Psoas muscle (tissue), 8 donors: ENCODE data around the gene GGACT. TPM values are rescaled to one million over a fixed set of nuclear protein-coding genes. Genes with fewer than 3 reads are reported as not detected.

Experiments
- ATAC-seq, 4 donors: fragments of 200-7000 bp; cut with Tn5 transposase; one replicate each; pipeline ENCODE4 v1.9.1; 2020; ENCODE audit warnings: moderate library complexity in 3 of 4, mild to moderate bottlenecking in 2 of 4
- DNase-seq, 2 donors: peaks; one replicate each; pipeline ENCODE4 v3.0.0-alpha.2; 2020
- H3K27ac ChIP-seq: fragments of 200-600 bp; one replicate; pipeline ENCODE4 v1.8.0; 2022
- H3K27me3 ChIP-seq, 3 donors: fragments of 200-600 bp in 1 of 3; one replicate each; pipeline versions ENCODE4 v1.6.1 to v1.8.0; 2013 to 2022; ENCODE audit warnings: low read length in 2 of 3, mild to moderate bottlenecking in 2 of 3, moderate library complexity in 1 of 3; ENCODE audit not compliant: insufficient read depth in 3 of 3
- H3K36me3 ChIP-seq, 2 donors: fragments of 200-600 bp in 1 of 2; one replicate each; pipeline versions ENCODE4 v1.6.1 to v1.8.0; 2013 to 2022; ENCODE audit warnings: low read depth in 1 of 2, mild to moderate bottlenecking in 1 of 2, moderate library complexity in 1 of 2; ENCODE audit not compliant: insufficient read depth in 1 of 2
- H3K4me1 ChIP-seq: fragments of 200-600 bp; one replicate; pipeline ENCODE4 v1.8.0; 2022
- H3K4me3 ChIP-seq: fragments of 200-600 bp; one replicate; pipeline ENCODE4 v1.8.0; 2022; ENCODE audit warnings: mild to moderate bottlenecking
- H3K9me3 ChIP-seq: fragments of 200-600 bp; one replicate; pipeline ENCODE4 v1.8.0; 2022
- CTCF ChIP-seq: fragments of 200-600 bp; IDR thresholded peaks from one replicate; pipeline ENCODE4 v1.8.0; 2022; ENCODE audit warnings: antibody characterized with exemption
- WGBS, 3 donors: extraction: QIAGEN DNeasy Blood & Tissue Kit; methylation state at CpG; one replicate each; pipeline versions ENCODE4 v1.1.6 to v1.1.7; 2013; 5-methylcytosine and 5-hydroxymethylcytosine counted together
- intact Hi-C, 2 donors: fragments of 100-400 bp; cut with DNase I; formaldehyde crosslinking; loops; one replicate each; pipeline versions ENCODE4 v1.11.0 to v1.14.2; 2022
- polyA plus RNA-seq, 3 donors: library from polyadenylated mRNA; stranded (reverse); fragments of 200-250 nt; gene quantifications; one replicate each; pipeline ENCODE4 v1.2.3, GENCODE V29; 2013
- total RNA-seq, 4 donors: library from RNA; stranded (reverse); fragmentation: NEBNext Ultra II Directional in 2 of 4; extraction: Animal tissue kit (Norgen Biotek cat#: 25700) in 2 of 4; gene quantifications; one replicate each; pipeline versions ENCODE4 v1.2.1 to v1.2.4, GENCODE V29; 2021 to 2023
- donor health status: healthy with polysubstance abuse.
- donor health status: DM: no; HTN: no; CAD: no; lungs with moderate emphysema.
- donor health status: Bipolar disorder and iron deficiency.
- donor health status: healthy.
- donor health status: DM: yes; HTN: yes; CAD: no.
- donor health status: DM: no; HTN: no; CAD: no.
- donor health status: DM: no; HTN: no; CAD: no.
- donor health status: DM: yes; HTN: yes; CAD: no.

Gene GGACT
- total and polyA plus RNA-seq, 7 donors: 0.44 to 4.4 (median 1.6) TPM

GRCh38 chr13:100540621-100541020 lies 48.0 kb downstream of the GGACT start:
- no peaks in the 10 kb centered on the region for H3K27me3 ChIP-seq
- H3K9me3 ChIP-seq: no peaks in the 10 kb centered on the region
- H3K36me3 ChIP-seq: no peaks in the 10 kb centered on the region
- ATAC-seq (no peak), DNase-seq (no peak)
- TF ChIP-seq CTCF: no peak
- H3K4me3 ChIP-seq: no peak overlapping the region
- 85 to 89% (median 87%) methylated on average over 3 of the region's 3 CpGs for WGBS, 3 donors
- intact Hi-C loops: no loop called here
- H3K4me1 ChIP-seq: peaks cover 6% of the 10 kb centered on the region
- H3K27ac ChIP-seq: no peak overlapping the region

- H3K27ac ChIP-seq: no peak overlapping the region
- WGBS, 3 donors: 90 to 96% (median 95%) methylated on average over 5 of the region's 5 CpGs
- intact Hi-C loops: no loop called here
Observed at GRCh38 chr13:100537951-100538462, 50.6 kb downstream of the GGACT start.

GRCh38 chr13:100537486-100537885 lies 51.1 kb downstream of the GGACT start:
- no peak overlapping the region for H3K27ac ChIP-seq
- H3K9me3 ChIP-seq: no peaks in the 10 kb centered on the region
- no peak for DNase-seq
- H3K4me1 ChIP-seq: no peaks in the 10 kb centered on the region
- no peaks in the 10 kb centered on the region for H3K27me3 ChIP-seq
- WGBS, 3 donors: 93 to 97% (median 94%) methylated on average over 9 of the region's 9 CpGs
- ATAC-seq: no peak
- TF ChIP-seq CTCF: no peak
- no peak overlapping the region for H3K4me3 ChIP-seq
- no peaks in the 10 kb centered on the region for H3K36me3 ChIP-seq
- intact Hi-C loops: no loop called here

More at GRCh38 chr13:100537951-100538462, 50.6 kb downstream of the GGACT start:
- Histone ChIP-seq H3K36me3 (no peaks in the 10 kb centered on the region), H3K4me1 (no peaks in the 10 kb centered on the region), H3K4me3 (no peak overlapping the region), H3K27me3 (no peaks in the 10 kb centered on the region), H3K9me3 (no peaks in the 10 kb centered on the region)
- ATAC-seq (no peak), DNase-seq (no peak)
- TF ChIP-seq CTCF: no peak

- ATAC-seq (no peak), DNase-seq (no peak)
- peaks cover 0 to under 1% of the 10 kb centered on the region in 2 donors for H3K36me3 ChIP-seq
- WGBS, 3 donors: 90 to 91% (median 91%) methylated on average over 13 of the region's 13 CpGs
- TF ChIP-seq CTCF: no peak
- H3K9me3 ChIP-seq: no peaks in the 10 kb centered on the region
- H3K4me3 ChIP-seq: no peak overlapping the region
- no peaks in the 10 kb centered on the region for H3K27me3 ChIP-seq
- intact Hi-C loops: no loop called here
- no peaks in the 10 kb centered on the region for H3K4me1 ChIP-seq
- H3K27ac ChIP-seq: no peak overlapping the region
Observed at GRCh38 chr13:100536643-100537180, 51.9 kb downstream of the GGACT start.
